Measurements from ENCODE around the gene GLIS1. TPM values are rescaled to one million over a fixed set of nuclear protein-coding genes. Genes with fewer than 3 reads are reported as not detected.

GLIS1 gene
- total and polyA plus RNA-seq, 10 of the 15 experiments (the other 5 are each of a cell fraction or from before 2014, with no cell fraction given) = not detected

DNA sequence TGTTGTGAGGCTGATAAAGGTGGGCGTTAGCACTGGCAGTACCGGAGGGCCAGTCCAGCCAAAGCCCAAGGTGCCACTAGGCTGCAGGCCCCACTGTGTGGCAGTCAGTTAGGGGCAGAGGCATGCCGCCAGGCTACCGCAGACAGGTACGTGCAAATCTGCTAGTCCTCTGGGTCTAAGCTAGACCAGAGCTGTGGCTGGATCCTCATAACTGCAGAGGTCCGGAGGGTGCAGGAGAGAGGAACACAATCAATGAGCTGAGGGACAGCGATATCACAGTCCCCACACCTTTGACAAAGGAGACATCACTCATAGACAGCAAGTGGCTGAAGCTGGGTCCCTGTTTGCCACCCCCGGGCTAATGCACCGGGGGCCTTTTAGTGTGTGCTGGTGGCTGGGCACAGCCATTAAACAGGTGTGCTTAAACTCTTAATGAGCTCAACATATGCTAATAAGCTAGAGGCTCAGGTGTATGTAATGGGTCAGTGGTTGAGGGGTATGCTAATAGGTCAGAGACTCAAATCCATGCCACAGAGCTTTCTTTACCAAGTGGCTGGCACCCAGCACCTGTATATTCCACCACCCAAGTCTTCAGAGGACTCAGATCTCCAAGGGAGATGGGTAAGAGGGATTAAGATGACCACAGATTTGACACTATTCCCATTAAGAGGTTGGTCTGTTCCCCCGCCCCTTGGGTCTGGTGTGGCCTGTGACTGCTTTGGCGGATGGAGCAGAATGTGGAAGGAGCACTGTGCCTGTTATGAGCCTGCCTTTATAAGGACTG lies 82.0 kb downstream of the GLIS1 start (continued):
- TF ChIP-seq IRF5 (IDR thresholded peaks at IDR 0.05; ENCODE audit: borderline replicate concordance) (no peak), SREBF2 (IDR thresholded peaks at IDR 0.05; ENCODE audit: low read length) (no peak), HDAC2 (IDR thresholded peaks at IDR 0.05) (no peak), PAX5 (IDR thresholded peaks at IDR 0.05; ENCODE audit: borderline replicate concordance, low read depth, low read length) (no peak)

- BruUV-seq (replicated peaks) = no TSS peak
- no peak for DNase-seq (ENCODE audit: low read depth, low spot score)
- Histone ChIP-seq H3K27me3 (replicated peaks in 1 of 2; ENCODE audit: control insufficient read depth in 2 of 2, insufficient read depth in 2 of 2, low read length in 1 of 2) (peaks cover 4 to 5% of the 10 kb centered on the region in 2 experiments; a peak in 3 of 4 replicates), H4K20me1 (ENCODE audit: control insufficient read depth, insufficient read depth) (no peaks in the 10 kb centered on the region), H3K9me3 (replicated peaks; ENCODE audit: control insufficient read depth, insufficient read depth, low read length) (no peaks in the 10 kb centered on the region), H3K27ac (ENCODE audit: control insufficient read depth, insufficient read depth) (no peak overlapping the region), H3K79me2 (ENCODE audit: control insufficient read depth, insufficient read depth, low read length) (no peaks in the 10 kb centered on the region), H3K4me2 (ENCODE audit: control insufficient read depth, insufficient read depth) (no peak overlapping the region), H3K4me1 (ENCODE audit: control insufficient read depth, insufficient read depth, low read length) (no peaks in the 10 kb centered on the region), H3K4me3 (no peak overlapping the region), H3K9ac (ENCODE audit: control insufficient read depth, insufficient read depth, low read length) (no peak overlapping the region), H2AFZ (ENCODE audit: control insufficient read depth, low read depth, low read length) (no peak overlapping the region), H3K36me3 (ENCODE audit: control insufficient read depth in 2 of 2, insufficient read depth in 2 of 2, low read length in 1 of 2) (no peaks in the 10 kb centered on the region)
- in situ Hi-C loops (cut with MboI) (no loop called here), intact Hi-C loops (cut with micrococcal nuclease; ENCODE audit: unreplicated experiment) (no loop called here)
- no peak for FAIRE-seq
- ChIA-PET POLR2A (no interaction called here), CTCF (interaction anchor here (0.6 kb wide), 1 partner anchor 27 kb away, joined by 3 read pairs; no protein-coding TSS in a partner anchor), RAD21 (ENCODE audit: unreplicated experiment) (no interaction called here), SMC1A (ENCODE audit: uncharacterized antibody, unreplicated experiment) (no interaction called here)
- TF ChIP-seq SPI1 (IDR thresholded peaks at IDR 0.05; ENCODE audit: borderline replicate concordance, insufficient read depth, low read depth, low read length) = no peak
- no peak for TF ChIP-seq IRF4 (IDR thresholded peaks at IDR 0.05; ENCODE audit: low read depth, low read length)
- TF ChIP-seq CBFB (IDR thresholded peaks at IDR 0.05; ENCODE audit: low read depth) = no peak
- no peak for TF ChIP-seq TAF1 (IDR thresholded peaks at IDR 0.05; ENCODE audit: borderline replicate concordance, low read depth, low read length)
- no peak for TF ChIP-seq RBBP5 (conservative IDR thresholded peaks at IDR 0.05)
- TF ChIP-seq, protein P1, sequence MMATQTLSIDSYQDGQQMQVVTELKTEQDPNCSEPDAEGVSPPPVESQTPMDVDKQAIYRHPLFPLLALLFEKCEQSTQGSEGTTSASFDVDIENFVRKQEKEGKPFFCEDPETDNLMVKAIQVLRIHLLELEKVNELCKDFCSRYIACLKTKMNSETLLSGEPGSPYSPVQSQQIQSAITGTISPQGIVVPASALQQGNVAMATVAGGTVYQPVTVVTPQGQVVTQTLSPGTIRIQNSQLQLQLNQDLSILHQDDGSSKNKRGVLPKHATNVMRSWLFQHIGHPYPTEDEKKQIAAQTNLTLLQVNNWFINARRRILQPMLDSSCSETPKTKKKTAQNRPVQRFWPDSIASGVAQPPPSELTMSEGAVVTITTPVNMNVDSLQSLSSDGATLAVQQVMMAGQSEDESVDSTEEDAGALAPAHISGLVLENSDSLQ (IDR thresholded peaks at IDR 0.05) = no peak
- no peak for TF ChIP-seq POLR2A (IDR thresholded peaks at IDR 0.05; ENCODE audit: low read depth, low read length)
- ATAC-seq = no peak
- WGBS (ENCODE audit: insufficient coverage, insufficient replicate concordance, low lambda C conversion rate, missing lambda C conversion rate) = 6% methylated on average over 10 of the region's 10 CpGs
Measured at GRCh38 chr1:53655931-53656746, 82.8 kb downstream of the GLIS1 start.

All from GM12878 (cell line).